ENCODE results near the gene SLC7A5. TPM values are rescaled to one million over a fixed set of nuclear protein-coding genes. Genes with fewer than 3 reads are reported as not detected.
A peak's percentile ranks its signal among the peaks of the same experiment; 100 is the strongest.
"Not testable (repeated sequence)": the region's sequence is repeated elsewhere in the genome, so short reads cannot be mapped to it uniquely, and the experiment has no call there.

Gene SLC7A5
- total RNA-seq, 2 experiments from 2014 or later, result 140 to 283 TPM

GRCh38 chr16:87889762-87890161 is 20.5 kb upstream of the SLC7A5 start:
- POLR2A ChIA-PET; H3K79me2 ChIP-seq (ENCODE audit: insufficient read depth, low read depth, low read length); H3K27ac ChIP-seq (ENCODE audit: low read depth, low read length, poor library complexity, severe bottlenecking); BruUV-seq (replicated peaks); H3K9me2 ChIP-seq (ENCODE audit: insufficient read depth, low read length); H3K4me1 ChIP-seq (ENCODE audit: insufficient read depth, low read length, poor library complexity, severe bottlenecking); H3K4me3 ChIP-seq (ENCODE audit: low read depth, low read length, poor library complexity, severe bottlenecking); H3K4me2 ChIP-seq (ENCODE audit: low read length); H4K20me1 ChIP-seq (ENCODE audit: insufficient read depth, low read length); H3K9me3 ChIP-seq (ENCODE audit: low read length); H3K36me3 ChIP-seq (ENCODE audit: insufficient read depth, low read length); CTCF ChIA-PET (ENCODE audit: unreplicated experiment); intact Hi-C loops (cut with micrococcal nuclease; ENCODE audit: unreplicated experiment); H2AFZ ChIP-seq (ENCODE audit: low read length): not testable (repeated sequence)
- peak; percentile 31 for DNase-seq (ENCODE audit: low spot score)
- TF ChIP-seq CTCF (conservative IDR thresholded peaks at IDR 0.05; ENCODE audit: low read length), result peak; percentile 60

- BruUV-seq (replicated peaks); H4K20me1 ChIP-seq (ENCODE audit: insufficient read depth, low read length); POLR2A ChIA-PET; H3K79me2 ChIP-seq (ENCODE audit: insufficient read depth, low read depth, low read length); H2AFZ ChIP-seq (ENCODE audit: low read length); H3K4me1 ChIP-seq (ENCODE audit: insufficient read depth, low read length, poor library complexity, severe bottlenecking); H3K36me3 ChIP-seq (ENCODE audit: insufficient read depth, low read length); H3K27ac ChIP-seq (ENCODE audit: low read depth, low read length, poor library complexity, severe bottlenecking); intact Hi-C loops (cut with micrococcal nuclease; ENCODE audit: unreplicated experiment); CTCF ChIA-PET (ENCODE audit: unreplicated experiment); H3K4me2 ChIP-seq (ENCODE audit: low read length); H3K9me3 ChIP-seq (ENCODE audit: low read length); H3K9me2 ChIP-seq (ENCODE audit: insufficient read depth, low read length); DNase-seq (ENCODE audit: low spot score); H3K4me3 ChIP-seq (ENCODE audit: low read depth, low read length, poor library complexity, severe bottlenecking): not testable (repeated sequence)
Observed at GRCh38 chr16:87888346-87888745, 19.0 kb upstream of the SLC7A5 start.

DNA sequence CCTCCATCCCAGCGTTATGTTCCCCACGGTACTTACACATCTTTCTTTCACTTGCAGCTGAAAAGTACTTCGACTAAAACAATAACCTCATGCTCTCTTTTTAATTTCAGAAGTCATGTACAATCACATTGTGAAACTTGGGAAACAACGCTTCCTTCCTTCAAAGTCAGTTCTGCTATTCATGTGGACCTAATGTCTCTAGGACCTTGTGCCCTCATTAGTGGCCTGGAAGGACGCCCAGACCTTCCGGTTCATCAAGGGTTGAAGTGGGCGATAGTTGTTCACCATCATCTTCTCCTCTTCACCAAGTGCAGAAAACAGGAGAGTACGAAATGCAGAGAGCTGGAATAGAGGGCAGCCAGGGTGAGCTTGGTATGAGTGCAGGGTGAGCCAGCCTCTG is 18.6 kb upstream of the SLC7A5 start:
- CTCF ChIA-PET (ENCODE audit: unreplicated experiment), result not testable (repeated sequence)

GRCh38 chr16:87885371-87885967 is 16.2 kb upstream of the SLC7A5 start:
- H3K36me3 ChIP-seq (ENCODE audit: insufficient read depth, low read length); H3K9me2 ChIP-seq (ENCODE audit: insufficient read depth, low read length); H3K79me2 ChIP-seq (ENCODE audit: insufficient read depth, low read depth, low read length); CTCF ChIA-PET (ENCODE audit: unreplicated experiment); H3K4me2 ChIP-seq (ENCODE audit: low read length); intact Hi-C loops (cut with micrococcal nuclease; ENCODE audit: unreplicated experiment); H2AFZ ChIP-seq (ENCODE audit: low read length); BruUV-seq (replicated peaks); H3K9me3 ChIP-seq (ENCODE audit: low read length); H4K20me1 ChIP-seq (ENCODE audit: insufficient read depth, low read length); POLR2A ChIA-PET; H3K4me3 ChIP-seq (ENCODE audit: low read depth, low read length, poor library complexity, severe bottlenecking); DNase-seq (ENCODE audit: low spot score); H3K27ac ChIP-seq (ENCODE audit: low read depth, low read length, poor library complexity, severe bottlenecking); H3K4me1 ChIP-seq (ENCODE audit: insufficient read depth, low read length, poor library complexity, severe bottlenecking): not testable (repeated sequence)

More for the DNA sequence above, 18.6 kb upstream of the SLC7A5 start:
- H3K4me1 ChIP-seq (ENCODE audit: insufficient read depth, low read length, poor library complexity, severe bottlenecking); intact Hi-C loops (cut with micrococcal nuclease; ENCODE audit: unreplicated experiment); H2AFZ ChIP-seq (ENCODE audit: low read length); H3K36me3 ChIP-seq (ENCODE audit: insufficient read depth, low read length); DNase-seq (ENCODE audit: low spot score); H3K79me2 ChIP-seq (ENCODE audit: insufficient read depth, low read depth, low read length); POLR2A ChIA-PET; H3K9me3 ChIP-seq (ENCODE audit: low read length); H4K20me1 ChIP-seq (ENCODE audit: insufficient read depth, low read length); H3K27ac ChIP-seq (ENCODE audit: low read depth, low read length, poor library complexity, severe bottlenecking); H3K9me2 ChIP-seq (ENCODE audit: insufficient read depth, low read length); H3K4me3 ChIP-seq (ENCODE audit: low read depth, low read length, poor library complexity, severe bottlenecking); BruUV-seq (replicated peaks); H3K4me2 ChIP-seq (ENCODE audit: low read length): not testable (repeated sequence)
